ENCODE measurements around the gene DNAJB7. TPM values are rescaled to one million over a fixed set of nuclear protein-coding genes. Genes with fewer than 3 reads are reported as not detected.

DNAJB7 gene
- total and polyA plus RNA-seq, 2 of the 13 experiments (the other 11 are each of a cell fraction or from before 2014, with no cell fraction given), result not detected

- H3K36me3 ChIP-seq (replicated peaks in 1 of 2; ENCODE audit: control insufficient read depth in 1 of 2, insufficient read depth in 2 of 2, low read length in 2 of 2), result peaks cover 1 to 21% of the 10 kb centered on the region in 2 experiments; a peak in 3 of 5 replicates
- H3K4me2 ChIP-seq (ENCODE audit: low read depth, low read length), result peak overlapping the region; percentile 92
- peak overlapping the region; percentile 96 for H3K27ac ChIP-seq (ENCODE audit: extremely low read length, insufficient read depth, low read length)
- DNase-seq (ENCODE audit: low spot score) (no peak), FAIRE-seq (no peak), ATAC-seq (no peak)
- WGBS (ENCODE audit: low lambda C conversion rate), result 16% methylated on average over 3 of the region's 3 CpGs
- peak overlapping the region; percentile 98 for H3K9ac ChIP-seq (ENCODE audit: insufficient read depth, low read depth, low read length)
- H3K79me2 ChIP-seq (ENCODE audit: insufficient read depth, low read length), result peaks cover 88% of the 10 kb centered on the region
- H3K9me3 ChIP-seq (ENCODE audit: low read length), result no peaks in the 10 kb centered on the region
- peaks cover 52% of the 10 kb centered on the region for H3K4me1 ChIP-seq (ENCODE audit: insufficient read depth, low read length)
- ChIA-PET CTCF (ENCODE audit: low intra/inter-chr PET ratio, low total read pairs) (no interaction called here), POLR2A (interaction anchor here (1.2 to 1.3 kb wide), 2 partner anchors 27 to 35 kb away, joined by 3 read pairs; partner anchors contain the start of gene SLC25A17)
- intact Hi-C loops (cut with micrococcal nuclease; ENCODE audit: unreplicated experiment) (no loop called here), in situ Hi-C loops (cut with HindIII; ENCODE audit: extremely low pct_ligation_motif_present, low pct_unique_long_range_greater_than_20kb) (no loop called here)
- peak overlapping the region; percentile 85 to 96 (median 90); a peak in 5 of 6 replicates for H3K4me3 ChIP-seq (replicated peaks in 1 of 3; ENCODE audit: insufficient read depth in 1 of 3, low read depth in 2 of 3, low read length in 3 of 3)
- BruUV-seq (replicated peaks), result no TSS peak
- H4K20me1 ChIP-seq (ENCODE audit: insufficient read depth, low read length), result peaks cover 10% of the 10 kb centered on the region
- H3K27me3 ChIP-seq (ENCODE audit: control insufficient read depth in 1 of 2, insufficient read depth in 2 of 2, low read length in 2 of 2), result no peaks in the 10 kb centered on the region; a peak in 1 of 5 replicates
- 0 out of 2 replicates have a peak, but pooled peaks have one; percentile 28 for TF ChIP-seq ZFX (CRISPR knock-in tag; IDR thresholded peaks at IDR 0.05; ENCODE audit: low read depth)
- TF ChIP-seq RELA (CRISPR knock-in tag; IDR thresholded peaks at IDR 0.05), result no peak
- TF ChIP-seq ISX (CRISPR knock-in tag; conservative IDR thresholded peaks at IDR 0.05), result 0 out of 2 replicates have a peak, but pooled peaks have one; percentile 24
- no peak overlapping the region for H2AFZ ChIP-seq (ENCODE audit: low read length)
These were observed 8.0 kb downstream of the DNAJB7 start for GRCh38 chr22:40853961-40854360.

DNA sequence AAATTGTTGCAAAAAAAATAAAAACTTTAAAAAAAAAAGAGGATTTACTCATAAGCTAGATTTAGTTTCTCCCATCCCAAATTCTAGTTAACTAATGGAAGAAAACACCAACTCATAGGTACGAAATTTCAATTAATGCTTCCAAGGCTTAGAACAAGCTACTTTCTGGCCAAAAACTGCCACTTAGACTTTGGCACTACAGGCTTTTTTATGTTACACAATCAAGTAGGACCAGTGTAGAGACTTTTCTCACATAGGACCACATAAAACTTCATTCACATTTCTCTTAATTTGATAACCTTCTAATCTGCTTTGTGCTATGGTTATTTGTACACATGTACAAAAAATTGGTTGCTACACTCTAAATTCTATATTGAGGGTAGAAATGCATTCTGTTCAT, 8.6 kb downstream of the DNAJB7 start:
- DNase-seq (ENCODE audit: low spot score), result no peak
- Histone ChIP-seq H3K27me3 (ENCODE audit: control insufficient read depth in 1 of 2, insufficient read depth in 2 of 2, low read length in 2 of 2) (no peaks in the 10 kb centered on the region; a peak in 1 of 5 replicates), H3K9ac (ENCODE audit: insufficient read depth, low read depth, low read length) (peak overlapping the region; percentile 98; the same call in 1 of the 2 replicates), H3K4me3 (replicated peaks in 1 of 3; ENCODE audit: insufficient read depth in 1 of 3, low read depth in 2 of 3, low read length in 3 of 3) (peak overlapping the region; percentile 85 to 96 (median 90); a peak in 5 of 6 replicates), H3K36me3 (replicated peaks in 1 of 2; ENCODE audit: control insufficient read depth in 1 of 2, insufficient read depth in 2 of 2, low read length in 2 of 2) (peaks cover 1 to 27% of the 10 kb centered on the region in 2 experiments; a peak in 3 of 5 replicates), H3K27ac (ENCODE audit: extremely low read length, insufficient read depth, low read length) (peak overlapping the region; percentile 96), H3K4me2 (ENCODE audit: low read depth, low read length) (peak overlapping the region; percentile 92), H3K9me3 (ENCODE audit: low read length) (no peaks in the 10 kb centered on the region), H2AFZ (ENCODE audit: low read length) (no peak overlapping the region), H4K20me1 (ENCODE audit: insufficient read depth, low read length) (peaks cover 10% of the 10 kb centered on the region), H3K4me1 (ENCODE audit: insufficient read depth, low read length) (peaks cover 46% of the 10 kb centered on the region), H3K79me2 (ENCODE audit: insufficient read depth, low read length) (peaks cover 85% of the 10 kb centered on the region)
- intact Hi-C loops (cut with micrococcal nuclease; ENCODE audit: unreplicated experiment), result no loop called here
- no peak for ATAC-seq
- ChIA-PET CTCF (ENCODE audit: low intra/inter-chr PET ratio, low total read pairs) (no interaction called here), POLR2A (interaction anchor here (1.0 kb wide), 1 partner anchor 27 kb away, joined by 3 read pairs; no protein-coding TSS in a partner anchor)
- WGBS (ENCODE audit: low lambda C conversion rate), result 72% methylated on average over 1 of the region's 1 CpG
- in situ Hi-C loops (cut with HindIII; ENCODE audit: extremely low pct_ligation_motif_present, low pct_unique_long_range_greater_than_20kb), result no loop called here
- no TSS peak for BruUV-seq (replicated peaks)
- no peak for FAIRE-seq
- TF ChIP-seq EHMT2 (IDR thresholded peaks at IDR 0.05; ENCODE audit: borderline replicate concordance, low read depth, low read length), result no peak
- TF ChIP-seq RAD21 (CRISPR knock-in tag; IDR thresholded peaks at IDR 0.05), result no peak
- no peak for TF ChIP-seq SKIL (CRISPR knock-in tag; IDR thresholded peaks at IDR 0.05; ENCODE audit: borderline replicate concordance)
- TF ChIP-seq HNF4G (IDR thresholded peaks at IDR 0.05; ENCODE audit: borderline replicate concordance, low read depth, low read length), result 0 out of 2 replicates have a peak, but pooled peaks have one; percentile 33
- no peak for TF ChIP-seq HNF4G (CRISPR knock-in tag; IDR thresholded peaks at IDR 0.05; ENCODE audit: borderline replicate concordance, low read depth)
- no peak for TF ChIP-seq FOSL2 (CRISPR knock-in tag; IDR thresholded peaks at IDR 0.05)
- TF ChIP-seq, protein P1, sequence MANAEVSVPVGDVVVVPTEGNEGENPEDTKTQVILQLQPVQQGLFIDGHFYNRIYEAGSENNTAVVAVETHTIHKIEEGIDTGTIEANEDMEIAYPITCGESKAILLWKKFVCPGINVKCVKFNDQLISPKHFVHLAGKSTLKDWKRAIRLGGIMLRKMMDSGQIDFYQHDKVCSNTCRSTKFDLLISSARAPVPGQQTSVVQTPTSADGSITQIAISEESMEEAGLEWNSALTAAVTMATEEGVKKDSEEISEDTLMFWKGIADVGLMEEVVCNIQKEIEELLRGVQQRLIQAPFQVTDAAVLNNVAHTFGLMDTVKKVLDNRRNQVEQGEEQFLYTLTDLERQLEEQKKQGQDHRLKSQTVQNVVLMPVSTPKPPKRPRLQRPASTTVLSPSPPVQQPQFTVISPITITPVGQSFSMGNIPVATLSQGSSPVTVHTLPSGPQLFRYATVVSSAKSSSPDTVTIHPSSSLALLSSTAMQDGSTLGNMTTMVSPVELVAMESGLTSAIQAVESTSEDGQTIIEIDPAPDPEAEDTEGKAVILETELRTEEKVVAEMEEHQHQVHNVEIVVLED (CRISPR knock-in tag; IDR thresholded peaks at IDR 0.05; ENCODE audit: borderline replicate concordance), result no peak
- TF ChIP-seq HNF4A (CRISPR knock-in tag; IDR thresholded peaks at IDR 0.05), result peak; percentile 50; the same call in 1 of the 2 replicates
- peak; percentile 48; the same call in 1 of the 2 replicates for TF ChIP-seq CEBPG (CRISPR knock-in tag; IDR thresholded peaks at IDR 0.05)
- no peak for TF ChIP-seq SATB2 (CRISPR knock-in tag; IDR thresholded peaks at IDR 0.05)
- no peak for TF ChIP-seq ZNF253 (CRISPR knock-in tag; IDR thresholded peaks at IDR 0.05; ENCODE audit: borderline replicate concordance)
- TF ChIP-seq NFKBIZ (CRISPR knock-in tag; IDR thresholded peaks at IDR 0.05), result no peak

All from HepG2 (cell line).